OCI-M2 (cell line): ENCODE measurements around the gene BCORL1.

Experiments
- DNase-seq: peaks from one replicate; lab custom pipeline; 2025; ENCODE audit not compliant: unreplicated experiment; lab: John Stamatoyannopoulos, UW

Gene BCORL1

DNA sequence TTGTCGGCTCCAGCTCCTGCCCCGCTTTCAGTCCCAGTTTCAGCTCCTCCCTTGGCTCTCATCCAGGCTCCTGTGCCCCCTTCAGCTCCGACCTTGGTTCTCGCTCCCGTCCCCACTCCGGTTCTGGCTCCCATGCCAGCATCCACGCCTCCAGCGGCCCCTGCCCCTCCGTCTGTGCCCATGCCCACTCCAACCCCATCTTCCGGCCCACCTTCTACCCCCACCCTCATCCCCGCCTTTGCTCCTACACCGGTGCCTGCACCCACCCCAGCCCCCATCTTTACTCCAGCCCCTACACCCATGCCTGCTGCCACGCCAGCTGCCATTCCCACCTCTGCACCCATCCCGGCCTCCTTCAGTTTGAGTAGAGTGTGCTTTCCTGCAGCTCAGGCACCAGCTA is 31.2 kb downstream of the BCORL1 start:
- DNase-seq = no peak

DNA sequence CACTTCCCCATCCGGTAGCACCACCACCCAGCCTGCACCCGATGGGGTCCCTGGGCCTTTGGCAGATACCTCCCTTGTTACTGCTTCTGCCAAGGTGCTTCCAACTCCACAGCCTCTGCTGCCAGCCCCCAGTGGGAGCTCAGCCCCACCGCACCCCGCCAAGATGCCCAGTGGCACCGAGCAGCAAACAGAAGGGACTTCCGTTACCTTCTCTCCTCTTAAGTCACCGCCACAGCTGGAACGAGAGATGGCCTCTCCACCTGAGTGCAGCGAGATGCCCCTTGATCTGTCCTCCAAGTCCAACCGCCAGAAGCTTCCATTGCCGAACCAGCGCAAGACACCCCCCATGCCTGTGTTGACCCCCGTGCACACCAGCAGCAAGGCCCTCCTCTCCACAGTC is 31.9 kb downstream of the BCORL1 start:
- DNase-seq = no peak

DNA sequence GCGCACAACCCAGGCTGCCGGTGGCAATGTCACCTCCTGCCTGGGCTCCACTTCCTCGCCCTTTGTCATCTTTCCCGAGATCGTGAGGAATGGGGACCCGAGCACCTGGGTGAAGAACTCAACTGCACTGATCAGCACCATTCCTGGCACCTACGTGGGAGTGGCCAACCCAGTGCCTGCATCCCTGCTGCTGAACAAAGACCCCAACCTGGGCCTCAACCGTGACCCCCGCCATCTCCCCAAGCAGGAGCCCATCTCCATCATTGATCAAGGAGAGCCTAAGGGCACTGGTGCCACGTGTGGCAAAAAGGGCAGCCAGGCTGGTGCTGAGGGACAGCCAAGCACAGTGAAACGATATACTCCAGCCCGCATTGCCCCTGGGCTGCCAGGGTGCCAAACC is 32.3 kb downstream of the BCORL1 start:
- no peak for DNase-seq

GRCh38 chrX:130015181-130015580 is 32.7 kb downstream of the BCORL1 start:
- DNase-seq = no peak

GRCh38 chrX:130018143-130018542 is 35.7 kb downstream of the BCORL1 start:
- DNase-seq = no peak

GRCh38 chrX:130020661-130021324 is 38.4 kb downstream of the BCORL1 start:
- DNase-seq = no peak

DNA sequence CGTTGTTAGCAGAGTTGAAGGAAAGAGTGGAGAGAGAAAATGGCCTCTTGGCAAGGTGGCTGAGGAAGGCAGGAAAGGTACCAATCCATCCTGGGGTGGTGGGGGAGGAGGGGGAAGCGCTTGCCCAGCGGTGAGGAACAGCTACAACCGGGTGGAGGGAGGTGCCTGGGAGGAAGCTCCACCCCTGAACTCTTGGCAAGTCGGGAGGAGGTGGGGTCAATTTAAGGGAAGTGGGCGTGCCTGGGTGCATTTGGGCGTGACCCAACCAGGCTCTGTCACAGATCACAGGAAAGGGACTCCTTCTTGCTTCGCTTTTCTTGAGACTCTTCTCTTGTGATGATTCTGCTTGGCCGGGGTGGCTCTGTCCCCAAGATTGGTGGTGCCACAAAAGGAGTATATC is 41.7 kb downstream of the BCORL1 start:
- DNase-seq = no peak

GRCh38 chrX:130025256-130025655 is 42.8 kb downstream of the BCORL1 start:
- DNase-seq = no peak

GRCh38 chrX:130027569-130027968 is 45.1 kb downstream of the BCORL1 start:
- DNase-seq = no peak

DNA sequence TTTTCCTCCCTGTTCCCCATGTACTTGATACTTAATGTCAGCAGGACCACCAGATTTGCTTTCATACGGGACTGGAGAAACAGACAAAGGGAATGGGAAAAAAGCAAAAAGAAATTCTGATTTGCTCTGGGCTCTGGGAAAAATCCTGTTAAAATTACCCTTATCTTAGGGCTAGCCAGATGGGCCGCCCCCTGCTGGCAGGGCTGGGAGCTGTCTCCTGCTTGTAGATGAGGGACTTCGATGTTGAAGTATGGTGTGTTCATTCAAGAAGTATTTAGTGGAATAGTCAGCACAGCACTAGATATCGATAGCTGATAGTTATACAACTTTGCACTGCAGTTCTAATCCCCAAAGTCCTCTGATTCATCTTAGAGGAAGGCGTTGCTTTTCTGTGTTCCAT is 45.8 kb downstream of the BCORL1 start:
- DNase-seq = no peak

GRCh38 chrX:130030826-130031225 is 48.4 kb downstream of the BCORL1 start:
- DNase-seq = no peak

DNA sequence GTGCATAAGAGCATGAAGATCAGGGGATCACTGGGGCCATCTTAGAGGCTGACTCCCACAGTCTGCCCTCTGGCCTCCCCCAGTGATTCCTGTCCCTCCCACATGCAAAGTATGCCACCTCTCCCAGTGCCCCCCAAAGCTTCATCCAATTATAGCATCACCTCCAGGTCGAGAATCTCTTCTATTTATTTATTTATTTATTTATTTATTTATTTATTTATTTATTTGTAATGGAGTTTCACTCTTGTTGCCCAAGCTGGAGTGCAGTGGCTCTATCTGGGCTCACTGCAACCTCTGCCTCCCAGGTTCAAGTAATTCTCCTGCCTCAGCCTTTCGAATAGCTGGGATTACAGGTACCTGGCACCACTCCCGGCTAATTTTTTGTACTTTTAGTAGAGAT is 50.1 kb downstream of the BCORL1 start:
- DNase-seq = no peak

DNA sequence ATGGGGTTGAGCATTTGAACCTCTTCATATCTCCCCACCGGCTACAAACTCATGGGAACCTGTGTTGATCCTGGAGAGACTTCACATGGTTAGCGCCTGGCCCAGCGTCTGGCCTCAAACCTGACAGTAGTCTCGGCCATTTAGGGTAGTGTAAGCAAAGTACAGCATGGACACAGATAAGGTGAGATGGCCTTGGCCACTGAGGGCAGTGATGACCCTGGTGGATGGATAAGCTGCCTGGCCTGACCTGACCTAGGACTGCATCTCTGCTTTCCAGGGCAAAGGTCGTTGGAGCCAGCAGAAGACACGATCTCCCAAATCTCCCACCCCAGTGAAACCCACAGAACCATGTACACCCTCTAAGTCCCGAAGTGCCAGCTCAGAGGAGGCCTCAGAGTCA is 51.7 kb downstream of the BCORL1 start:
- DNase-seq = no peak

DNA sequence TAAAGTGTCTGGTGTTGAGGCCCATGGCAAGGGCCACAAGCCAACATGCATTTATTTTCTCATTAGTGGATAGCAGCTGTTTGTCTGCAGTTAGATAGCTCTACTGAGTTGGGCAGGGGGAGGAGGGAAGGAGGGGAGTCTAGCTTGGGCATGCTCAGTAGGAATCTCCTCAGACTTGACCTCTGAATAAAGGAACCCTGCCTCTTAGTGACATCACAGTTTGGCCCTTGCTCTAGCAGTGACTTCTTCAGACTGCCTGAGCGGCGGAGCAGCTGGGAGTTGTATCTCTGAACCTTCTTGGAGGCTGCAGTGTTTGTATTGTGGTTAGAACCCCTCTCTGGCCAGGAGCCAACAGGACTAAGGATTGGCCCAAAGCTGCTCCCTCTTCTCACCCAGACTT is 57.4 kb downstream of the BCORL1 start:
- no peak for DNase-seq

DNA sequence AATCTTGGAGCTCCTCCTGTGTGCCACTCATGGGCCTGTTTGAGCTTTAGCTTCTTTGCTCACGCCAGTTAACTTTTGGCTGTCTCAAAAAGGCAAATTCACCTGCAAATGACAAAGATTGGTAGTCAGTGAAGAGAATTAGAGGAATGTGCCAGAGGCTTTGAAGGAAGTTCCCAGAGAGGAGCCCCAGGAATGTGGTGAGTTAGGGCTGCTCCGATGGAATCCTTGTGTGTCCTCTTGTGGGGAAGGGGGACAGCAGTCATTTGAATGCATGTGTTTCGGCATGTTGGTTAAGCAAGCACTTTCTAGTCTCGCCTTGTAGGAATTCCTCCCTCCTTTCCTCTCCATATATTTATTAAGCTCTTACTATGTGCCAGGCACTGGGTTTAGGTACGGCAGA is 65.0 kb downstream of the BCORL1 start:
- no peak for DNase-seq

GRCh38 chrX:130048686-130049222 is 66.3 kb downstream of the BCORL1 start:
- no peak for DNase-seq

- no peak for DNase-seq
These were observed 67.4 kb downstream of the BCORL1 start for GRCh38 chrX:130049821-130050220.

DNA sequence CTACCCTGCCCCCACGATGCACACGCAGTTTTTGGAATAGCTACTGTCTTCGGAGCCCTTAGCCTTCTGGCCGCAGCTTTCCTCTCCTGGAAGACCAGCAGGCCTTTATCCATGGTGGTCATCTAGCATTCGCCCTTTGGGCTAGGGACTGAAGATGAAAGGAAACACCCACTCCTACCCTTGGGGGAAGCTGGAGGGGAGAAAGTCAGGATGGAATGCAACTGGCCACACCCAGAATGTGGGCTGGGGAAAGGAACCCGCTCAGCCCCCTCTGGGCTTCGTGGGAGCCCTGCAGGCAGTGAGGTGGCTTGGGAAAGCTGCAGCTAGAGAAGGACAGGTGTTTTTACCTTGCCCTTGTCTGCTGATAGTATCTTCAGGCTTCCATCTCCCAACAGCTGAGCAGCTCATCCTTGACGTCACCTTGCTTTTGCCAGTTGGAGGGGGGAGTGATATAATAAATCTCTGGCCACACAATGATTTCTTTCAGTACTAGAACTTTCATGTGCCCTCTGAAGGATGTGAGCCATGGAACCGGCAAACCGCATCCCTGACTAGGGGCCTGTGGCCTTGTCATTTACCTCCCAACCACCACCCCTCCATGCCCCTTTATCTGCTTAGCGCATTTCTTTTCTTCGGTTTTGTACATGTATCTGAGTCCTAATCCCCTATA is 68.9 kb downstream of the BCORL1 start:
- DNase-seq = no peak

DNA sequence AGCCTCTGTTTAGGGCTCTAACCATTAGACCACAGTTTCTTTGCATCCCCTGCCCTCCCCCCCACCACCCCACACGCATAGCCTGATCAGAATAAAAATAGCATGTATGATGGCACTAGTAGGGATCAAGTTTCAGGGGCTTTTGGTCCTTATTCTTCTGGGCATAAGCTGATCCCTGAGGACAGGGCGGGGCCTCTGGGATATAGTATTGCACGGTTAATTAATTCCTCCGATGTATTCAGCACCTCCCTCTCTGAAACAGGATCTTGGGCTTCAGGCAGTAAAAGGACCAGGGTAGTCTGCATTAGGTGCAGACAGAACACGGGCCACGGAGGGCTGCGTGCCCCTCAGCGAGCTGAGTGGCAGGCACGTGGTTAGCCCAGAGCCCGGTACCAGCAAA is 70.8 kb downstream of the BCORL1 start:
- DNase-seq = no peak

- no peak for DNase-seq
These were observed 72.7 kb downstream of the BCORL1 start for GRCh38 chrX:130055103-130055502.

DNA sequence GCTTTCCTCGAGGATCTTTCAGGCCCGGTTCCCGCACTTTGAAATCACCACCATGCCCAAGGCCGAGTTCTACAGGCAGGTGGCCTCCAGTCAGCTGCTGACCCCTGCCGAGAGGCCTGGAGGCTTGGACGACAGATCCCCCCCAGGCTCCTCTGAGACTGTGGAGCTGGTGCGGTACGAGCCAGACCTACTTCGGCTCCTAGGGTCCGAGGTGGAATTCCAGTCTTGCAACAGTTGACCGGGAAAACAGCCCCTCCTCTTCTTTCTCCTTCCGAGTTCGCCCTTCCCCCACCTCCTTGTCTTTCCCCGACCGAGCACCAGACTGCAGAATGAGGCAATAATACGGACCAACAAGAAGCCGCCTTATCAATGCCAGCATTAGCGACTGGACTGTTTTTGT is 73.5 kb downstream of the BCORL1 start:
- no peak for DNase-seq

DNA sequence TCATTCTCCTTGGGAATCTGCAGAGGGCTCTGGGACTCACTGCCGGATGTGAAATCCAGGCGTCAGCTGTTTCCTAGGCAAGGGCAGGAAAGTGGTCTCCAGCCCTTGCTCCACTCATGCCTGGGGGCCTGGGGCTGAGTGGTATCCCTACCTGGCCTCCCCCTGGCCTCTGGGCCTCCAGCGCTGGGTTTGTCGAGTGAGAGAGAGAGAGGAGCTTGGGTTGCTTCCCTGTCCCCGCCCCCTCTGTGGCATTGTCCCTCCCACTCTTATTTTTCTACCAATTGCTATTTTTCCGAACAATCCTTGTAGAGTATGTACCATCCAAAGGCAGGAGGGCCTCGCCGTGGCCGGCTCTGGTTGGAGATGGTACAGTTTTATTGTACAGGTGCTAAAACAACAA is 74.8 kb downstream of the BCORL1 start:
- no peak for DNase-seq

DNA sequence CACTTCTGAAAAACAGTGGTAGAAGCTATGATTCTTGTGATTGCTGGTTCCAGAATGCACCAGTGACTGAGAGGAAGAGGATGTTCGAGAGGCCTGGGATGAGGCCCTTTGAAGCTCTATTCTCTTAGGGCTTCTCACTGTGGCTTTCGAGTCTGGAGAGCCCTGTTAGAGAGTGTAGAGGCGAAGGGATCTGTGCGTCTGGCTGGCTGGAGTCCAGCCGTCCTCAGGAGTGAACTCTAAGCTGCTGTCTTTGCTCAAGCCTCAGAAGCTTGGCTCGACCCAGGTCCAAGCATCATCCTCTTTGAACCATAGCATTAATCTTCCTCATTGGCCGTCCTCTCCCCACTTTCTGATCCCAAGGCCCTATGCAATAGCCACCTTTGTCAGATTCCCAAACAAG is 76.2 kb downstream of the BCORL1 start:
- DNase-seq = no peak
